Progenitor cell of endocrine pancreas (in vitro differentiated cells): ENCODE measurements around the gene CEL. TPM values are rescaled to one million over a fixed set of nuclear protein-coding genes. Genes with fewer than 3 reads are reported as not detected.

Experiments used
- DNase-seq: peaks from one replicate; pipeline ENCODE4 v3.0.0; 2021; ENCODE audit warnings: low spot score; ENCODE audit not compliant: unreplicated experiment
- H3K27ac Mint-ChIP-seq: 2 replicates; pipeline ENCODE4 v1.8.0; 2021; ENCODE audit warnings: mild to moderate bottlenecking, moderate library complexity, mixed read lengths
- H3K27me3 Mint-ChIP-seq: 2 replicates; pipeline ENCODE4 v1.8.0; 2021; ENCODE audit warnings: mixed read lengths
- H3K36me3 Mint-ChIP-seq: 2 replicates; pipeline ENCODE4 v1.8.0; 2022; ENCODE audit warnings: mixed read lengths; ENCODE audit not compliant: insufficient read depth
- H3K4me1 Mint-ChIP-seq: 2 replicates; pipeline ENCODE4 v1.8.0; 2021; ENCODE audit warnings: low read depth, mixed read lengths
- H3K4me3 Mint-ChIP-seq: 2 replicates; pipeline ENCODE4 v1.8.0; 2021; ENCODE audit warnings: low read depth, mild to moderate bottlenecking, moderate library complexity, mixed read lengths
- H3K9me3 Mint-ChIP-seq: 2 replicates; pipeline ENCODE4 v1.8.0; 2021; ENCODE audit warnings: low read depth, mixed read lengths
- total RNA-seq: library from RNA; stranded (reverse); gene quantifications from 2 replicates; pipeline ENCODE4 v1.2.1, GENCODE V29; 2021
- TF ChIP-seq, protein P1 (sequence below): fragments of 200-600 bp; sonication (generic); IDR thresholded peaks from one replicate; pipeline ENCODE4 v1.5.0; 2021; ENCODE audit warnings: antibody characterized with exemption, mild to moderate bottlenecking; ENCODE audit not compliant: unreplicated experiment

CEL gene
- total RNA-seq, 1 donor from 2014 or later = 5.2 TPM

DNA sequence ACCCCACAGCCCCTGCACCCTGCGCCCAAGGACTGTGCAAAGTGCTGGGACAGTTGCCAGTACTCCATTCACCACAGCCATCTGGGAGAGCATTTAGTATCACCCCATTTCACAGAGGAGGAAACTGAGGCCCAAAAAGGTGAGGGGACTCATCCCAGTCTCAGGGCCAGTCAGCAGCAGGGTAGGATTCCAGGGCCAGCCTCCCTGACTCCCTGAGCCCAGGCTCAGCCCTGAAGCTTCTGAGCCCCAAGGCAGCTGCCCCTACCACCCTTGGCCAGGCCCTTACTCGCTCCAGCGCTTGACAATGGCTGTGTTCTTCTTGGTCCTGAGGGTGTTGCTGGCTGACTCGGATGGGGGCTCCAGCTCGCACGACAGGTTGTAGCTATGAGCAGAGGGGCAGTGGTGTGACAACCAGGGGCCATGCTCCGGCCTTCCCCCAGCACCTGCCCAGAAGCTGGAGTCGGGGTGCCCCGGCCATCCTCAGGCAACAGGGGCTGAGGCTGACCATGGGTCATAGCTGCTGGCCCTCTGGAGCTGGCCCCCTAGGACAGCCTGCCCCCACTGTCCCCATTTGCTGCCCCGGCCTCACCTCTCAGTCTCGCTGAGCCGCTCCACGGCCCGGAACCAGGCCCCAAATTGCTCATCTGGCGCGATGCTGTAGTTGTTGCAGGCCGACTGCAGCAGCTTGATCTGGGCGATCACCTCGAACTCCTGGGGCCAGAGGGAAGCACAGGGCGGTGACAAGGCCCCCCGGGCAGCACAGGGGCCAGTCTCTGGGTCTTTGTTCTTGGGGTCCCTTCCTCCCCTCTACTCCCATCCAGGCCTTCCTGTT is 40.6 kb downstream of the CEL start:
- DNase-seq = no peak
- peak overlapping the region; percentile 48 for H3K27ac Mint-ChIP-seq
- peaks cover 33% of the 10 kb centered on the region for H3K36me3 Mint-ChIP-seq
- no peak overlapping the region for H3K4me3 Mint-ChIP-seq
- H3K9me3 Mint-ChIP-seq = no peaks in the 10 kb centered on the region
- TF ChIP-seq, protein P1, sequence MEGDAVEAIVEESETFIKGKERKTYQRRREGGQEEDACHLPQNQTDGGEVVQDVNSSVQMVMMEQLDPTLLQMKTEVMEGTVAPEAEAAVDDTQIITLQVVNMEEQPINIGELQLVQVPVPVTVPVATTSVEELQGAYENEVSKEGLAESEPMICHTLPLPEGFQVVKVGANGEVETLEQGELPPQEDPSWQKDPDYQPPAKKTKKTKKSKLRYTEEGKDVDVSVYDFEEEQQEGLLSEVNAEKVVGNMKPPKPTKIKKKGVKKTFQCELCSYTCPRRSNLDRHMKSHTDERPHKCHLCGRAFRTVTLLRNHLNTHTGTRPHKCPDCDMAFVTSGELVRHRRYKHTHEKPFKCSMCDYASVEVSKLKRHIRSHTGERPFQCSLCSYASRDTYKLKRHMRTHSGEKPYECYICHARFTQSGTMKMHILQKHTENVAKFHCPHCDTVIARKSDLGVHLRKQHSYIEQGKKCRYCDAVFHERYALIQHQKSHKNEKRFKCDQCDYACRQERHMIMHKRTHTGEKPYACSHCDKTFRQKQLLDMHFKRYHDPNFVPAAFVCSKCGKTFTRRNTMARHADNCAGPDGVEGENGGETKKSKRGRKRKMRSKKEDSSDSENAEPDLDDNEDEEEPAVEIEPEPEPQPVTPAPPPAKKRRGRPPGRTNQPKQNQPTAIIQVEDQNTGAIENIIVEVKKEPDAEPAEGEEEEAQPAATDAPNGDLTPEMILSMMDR = no peak
- no peaks in the 10 kb centered on the region for H3K4me1 Mint-ChIP-seq
- H3K27me3 Mint-ChIP-seq = no peaks in the 10 kb centered on the region

DNA sequence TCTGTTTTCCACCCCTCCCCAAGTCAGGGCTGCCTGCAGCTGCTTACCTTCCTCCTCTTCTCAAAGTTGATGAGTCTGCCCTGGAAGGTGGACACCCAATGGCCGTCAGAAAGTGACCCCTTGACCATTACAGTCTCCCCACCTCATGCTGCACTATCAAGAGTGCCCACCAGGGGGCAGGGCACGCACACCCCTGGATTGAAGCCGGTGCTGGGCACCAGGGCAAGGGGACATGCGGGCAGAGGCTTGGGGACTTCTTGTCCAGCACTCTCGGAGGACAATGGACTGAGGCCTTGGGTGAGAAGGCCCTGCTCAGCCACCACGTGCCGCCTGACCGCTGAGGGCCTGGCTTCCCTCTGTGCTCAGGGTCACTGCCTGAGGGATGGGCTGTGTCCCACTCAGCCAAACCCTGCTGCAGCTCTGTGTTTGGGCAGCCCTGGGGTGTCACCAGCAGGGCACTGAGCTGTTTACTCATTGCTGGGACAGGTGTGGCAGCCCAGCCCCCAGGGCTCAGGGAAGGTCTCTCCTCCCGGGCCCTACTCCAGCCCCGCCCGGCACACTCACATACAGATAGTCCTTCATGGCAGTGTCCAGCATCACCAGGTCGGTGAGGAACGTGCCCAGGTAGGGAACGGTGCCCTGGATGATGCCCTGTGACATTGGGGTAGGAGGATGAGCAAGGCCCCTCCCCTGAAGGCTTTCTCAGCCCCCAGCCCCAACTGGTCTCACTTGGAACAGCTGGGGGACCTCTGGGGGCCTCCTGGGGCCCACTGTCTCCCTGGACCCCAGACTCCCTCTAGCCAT is 41.6 kb downstream of the CEL start:
- Mint-ChIP-seq H3K36me3 (peaks cover 25% of the 10 kb centered on the region), H3K9me3 (no peaks in the 10 kb centered on the region), H3K27me3 (no peaks in the 10 kb centered on the region), H3K4me3 (no peak overlapping the region), H3K4me1 (no peaks in the 10 kb centered on the region), H3K27ac (peak overlapping the region; percentile 48)
- TF ChIP-seq, protein P1 = peak; percentile 91
- peak; percentile 76 for DNase-seq

DNA sequence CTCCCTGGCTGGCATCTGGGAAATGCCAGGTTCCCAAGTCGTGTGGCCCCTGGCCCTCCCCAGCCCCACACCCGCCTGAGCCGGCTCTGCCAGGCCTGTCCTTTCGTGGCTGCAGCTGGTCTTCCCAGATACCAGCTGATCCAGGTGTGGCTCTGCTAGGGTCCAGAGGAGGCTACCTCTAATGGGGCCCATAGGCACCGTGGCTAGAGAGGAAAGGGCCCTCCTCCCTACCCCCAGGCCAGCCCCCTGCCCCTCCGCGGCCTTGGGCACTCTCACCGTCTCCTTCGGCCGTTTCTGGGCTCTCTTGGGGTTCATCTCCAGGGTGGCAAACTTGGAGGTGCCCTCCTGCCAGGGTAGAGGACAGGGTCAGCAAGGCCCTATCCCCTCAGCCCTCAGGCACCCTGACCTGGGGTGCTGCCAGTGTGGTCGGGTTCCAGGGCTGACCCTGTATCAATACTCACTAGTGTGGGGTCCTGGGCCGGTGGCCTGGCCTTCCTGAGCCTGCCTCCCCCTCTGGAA is 42.3 kb downstream of the CEL start:
- H3K27me3 Mint-ChIP-seq = no peaks in the 10 kb centered on the region
- no peak overlapping the region for H3K27ac Mint-ChIP-seq
- H3K9me3 Mint-ChIP-seq = no peaks in the 10 kb centered on the region
- H3K4me1 Mint-ChIP-seq = no peaks in the 10 kb centered on the region
- TF ChIP-seq, protein P1 = no peak
- H3K36me3 Mint-ChIP-seq = peaks cover 23% of the 10 kb centered on the region
- no peak overlapping the region for H3K4me3 Mint-ChIP-seq
- no peak for DNase-seq

DNA sequence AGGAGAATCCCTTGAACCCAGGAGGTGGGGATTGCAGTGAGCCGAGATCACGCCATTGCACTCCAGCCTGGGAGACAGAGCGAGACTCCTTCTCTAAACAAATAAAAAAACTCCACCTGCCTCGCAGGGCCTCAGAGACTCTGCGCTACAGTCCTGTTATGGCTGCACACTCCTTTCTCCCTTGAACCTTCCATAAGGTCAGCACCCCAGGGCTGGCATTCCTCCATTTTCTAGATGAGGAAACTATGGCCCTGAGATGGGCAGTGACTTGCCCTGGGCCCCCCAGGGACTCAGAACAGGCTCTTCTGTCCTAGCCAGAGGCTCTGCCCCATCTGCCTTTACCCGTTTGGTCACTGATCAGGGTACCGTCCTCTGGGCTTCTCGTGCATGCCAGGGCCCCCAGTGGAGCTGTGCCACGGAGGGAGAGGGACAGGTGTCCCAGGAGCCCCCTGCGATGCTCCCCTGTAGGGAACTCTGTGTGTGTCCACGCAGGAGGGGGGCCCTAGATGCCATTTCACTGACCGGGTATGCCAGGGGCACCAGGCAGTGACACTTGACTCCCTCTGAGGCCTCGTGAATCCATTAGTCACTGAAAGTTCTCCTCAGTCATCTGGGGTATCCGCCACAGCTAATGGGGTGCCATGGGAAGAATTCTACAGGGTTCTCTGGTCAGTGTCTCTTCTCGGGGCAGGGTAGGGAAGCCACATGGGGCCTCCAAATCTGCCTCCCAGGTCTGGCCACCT is 43.1 kb downstream of the CEL start:
- Mint-ChIP-seq H3K4me1 (no peaks in the 10 kb centered on the region), H3K4me3 (no peak overlapping the region), H3K27me3 (no peaks in the 10 kb centered on the region), H3K27ac (no peak overlapping the region), H3K9me3 (no peaks in the 10 kb centered on the region), H3K36me3 (peaks cover 22% of the 10 kb centered on the region)
- DNase-seq = no peak
- TF ChIP-seq, protein P1 = no peak

DNA sequence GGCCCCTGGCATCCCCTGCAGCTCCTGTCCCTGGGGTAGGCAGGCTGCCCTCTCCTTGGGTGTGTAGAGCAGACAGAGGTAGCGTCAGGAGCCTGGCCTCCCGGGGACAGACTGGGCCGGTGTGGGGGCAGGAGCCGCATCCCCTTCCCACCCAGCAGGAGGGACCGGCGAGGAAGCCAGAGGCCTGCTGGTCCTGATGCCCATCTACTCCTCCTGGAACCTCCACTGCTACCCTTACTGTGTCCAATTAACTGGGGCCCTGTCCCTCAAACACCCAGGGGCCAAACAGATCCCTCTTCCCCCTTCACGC is 43.6 kb downstream of the CEL start:
- no peaks in the 10 kb centered on the region for H3K4me1 Mint-ChIP-seq
- no peak for DNase-seq
- peaks cover 22% of the 10 kb centered on the region for H3K36me3 Mint-ChIP-seq
- H3K9me3 Mint-ChIP-seq = no peaks in the 10 kb centered on the region
- TF ChIP-seq, protein P1 = no peak
- H3K4me3 Mint-ChIP-seq = no peak overlapping the region
- no peaks in the 10 kb centered on the region for H3K27me3 Mint-ChIP-seq
- H3K27ac Mint-ChIP-seq = no peak overlapping the region
